Thoracic aorta (tissue), 2 donors: ENCODE results near the gene ZRANB2. TPM values are rescaled to one million over a fixed set of nuclear protein-coding genes. Genes with fewer than 3 reads are reported as not detected.

Source experiments
- ATAC-seq: fragments of 150-250 bp; one replicate; pipeline ENCODE4 v1.8.0; 2017; ENCODE audit warnings: low read depth; ENCODE audit not compliant: insufficient number of reproducible peaks, low FRiP score
- DNase-seq: peaks from one replicate; pipeline ENCODE4 v3.0.0-alpha.2; 2020; ENCODE audit warnings: low spot score
- H3K27ac ChIP-seq, 2 donors: fragments of 200-600 bp; sonication (generic); 1 replicate in 1 of 2; 2 replicates in 1 of 2; pipeline ENCODE4 v1.5.1; 2016; ENCODE audit warnings: mild to moderate bottlenecking in 2 of 2, moderate library complexity in 2 of 2
- H3K27me3 ChIP-seq: fragments of 200-600 bp; sonication (generic); replicated peaks from 2 replicates; pipeline ENCODE4 v1.6.0; 2016; ENCODE audit warnings: mild to moderate bottlenecking; ENCODE audit not compliant: insufficient read depth
- H3K36me3 ChIP-seq: fragments of 200-600 bp; sonication (generic); one replicate; pipeline ENCODE4 v1.5.1; 2016
- H3K4me1 ChIP-seq, 2 donors: fragments of 200-600 bp; sonication (generic); 1 replicate in 1 of 2; 2 replicates in 1 of 2; pipeline versions ENCODE4 v1.5.1 to v1.6.0; 2016; ENCODE audit warnings: low read depth in 2 of 2, mild to moderate bottlenecking in 1 of 2; ENCODE audit not compliant: control insufficient read depth in 1 of 2
- H3K4me3 ChIP-seq: fragments of 200-600 bp; sonication (generic); 2 replicates; pipeline ENCODE4 v1.5.1; 2016; ENCODE audit warnings: mild to moderate bottlenecking
- H3K9me3 ChIP-seq: fragments of 200-600 bp; sonication (generic); 2 replicates; pipeline ENCODE4 v1.5.1; 2016
- CTCF ChIP-seq: fragments of 200-600 bp; sonication (generic); IDR thresholded peaks from one replicate; pipeline ENCODE4 v1.5.1; 2019; ENCODE audit warnings: antibody characterized with exemption
- total RNA-seq, 2 donors: library from RNA; depleted of rRNA; stranded (reverse); fragments of >200 nt; gene quantifications; one replicate each; pipeline versions ENCODE4 v1.1.0 to v1.2.3, GENCODE V29; 2016

The ZRANB2 gene
- 100 to 1,000 TPM; 116 to 133 TPM for total RNA-seq

GRCh38 chr1:71080739-71081696, at the start of gene ZRANB2:
Gene ZRANB2, minus strand, starts transcription at chr1:71081035. Its CDS starts 40 bp downstream, at chr1:71080995.
- Histone ChIP-seq H3K4me3 (peak within 1 kb of the TSS; percentile 99), H3K4me1 (peaks cover 30 to 31% of the 10 kb centered on the region in 2 donors), H3K9me3 (no peaks in the 10 kb centered on the region), H3K27ac (peak within 1 kb of the TSS; percentile 85 to 88), H3K36me3 (peaks cover 15% of the 10 kb centered on the region), H3K27me3 (no peaks in the 10 kb centered on the region)
- peak; percentile 63 for DNase-seq
- ATAC-seq: peak; percentile 98
- TF ChIP-seq CTCF: peak; percentile 43

- DNase-seq: no peak
- Histone ChIP-seq H3K36me3 (no peaks in the 10 kb centered on the region), H3K27me3 (no peaks in the 10 kb centered on the region), H3K4me1 (no peaks in the 10 kb centered on the region), H3K4me3 (no peak overlapping the region), H3K27ac (no peak overlapping the region), H3K9me3 (peaks cover 27% of the 10 kb centered on the region)
- no peak for TF ChIP-seq CTCF
- ATAC-seq: no peak
Observed at GRCh38 chr1:71128060-71128459, 47.2 kb upstream of the ZRANB2 start.

GRCh38 chr1:71118086-71118485, 37.3 kb upstream of the ZRANB2 start:
- Histone ChIP-seq H3K9me3 (no peaks in the 10 kb centered on the region), H3K36me3 (no peaks in the 10 kb centered on the region), H3K27ac (no peak overlapping the region), H3K27me3 (no peaks in the 10 kb centered on the region), H3K4me1 (no peaks in the 10 kb centered on the region), H3K4me3 (no peak overlapping the region)
- DNase-seq (no peak), ATAC-seq (no peak)
- TF ChIP-seq CTCF: no peak

GRCh38 chr1:71116729-71117128, 35.9 kb upstream of the ZRANB2 start:
- Histone ChIP-seq H3K4me3 (no peak overlapping the region), H3K27ac (no peak overlapping the region), H3K27me3 (no peaks in the 10 kb centered on the region), H3K4me1 (no peaks in the 10 kb centered on the region), H3K9me3 (no peaks in the 10 kb centered on the region), H3K36me3 (no peaks in the 10 kb centered on the region)
- no peak for TF ChIP-seq CTCF
- ATAC-seq: no peak
- DNase-seq: no peak

GRCh38 chr1:71106658-71107322, 26.0 kb upstream of the ZRANB2 start:
- Histone ChIP-seq H3K4me1 (no peaks in the 10 kb centered on the region), H3K27me3 (no peaks in the 10 kb centered on the region), H3K9me3 (no peaks in the 10 kb centered on the region), H3K4me3 (no peak overlapping the region), H3K36me3 (no peaks in the 10 kb centered on the region), H3K27ac (no peak overlapping the region)
- DNase-seq (no peak), ATAC-seq (no peak)
- no peak for TF ChIP-seq CTCF
